ENCODE results near the gene CNTNAP5. TPM values are rescaled to one million over a fixed set of nuclear protein-coding genes. Genes with fewer than 3 reads are reported as not detected.

The CNTNAP5 gene
- total RNA-seq, 4 donors from 2014 or later: not detected

DNA sequence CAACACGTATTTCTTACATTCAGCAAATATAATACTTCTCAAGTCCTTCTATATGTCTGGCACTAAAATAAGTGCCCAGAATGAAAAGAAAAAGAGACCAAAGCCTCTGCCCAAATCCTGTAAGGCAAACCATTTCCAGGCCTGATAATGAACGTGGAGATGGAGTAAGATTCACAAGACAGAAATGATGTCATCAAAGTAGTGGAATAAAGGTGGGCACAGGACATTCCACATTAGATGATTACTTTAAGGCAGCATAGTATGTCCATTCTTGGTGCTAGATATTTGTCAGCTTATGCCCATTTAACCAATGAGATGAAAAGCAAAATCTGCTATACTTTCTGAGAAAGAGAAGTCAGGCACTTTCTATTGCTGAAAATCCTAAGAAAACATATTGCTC, 38.5 kb downstream of the CNTNAP5 start:
- no peak for DNase-seq (ENCODE audit: low spot score in 2 of 2)
- H3K27ac ChIP-seq: no peak overlapping the region
- no peaks in the 10 kb centered on the region for H3K36me3 ChIP-seq
- no peaks in the 10 kb centered on the region for H3K4me1 ChIP-seq
- H3K4me3 ChIP-seq: no peak overlapping the region
- TF ChIP-seq POLR2AphosphoS5 (IDR thresholded peaks at IDR 0.05) (no peak), POLR2A (IDR thresholded peaks at IDR 0.05) (no peak), EP300 (IDR thresholded peaks at IDR 0.05) (no peak)
- TF ChIP-seq, protein P1, sequence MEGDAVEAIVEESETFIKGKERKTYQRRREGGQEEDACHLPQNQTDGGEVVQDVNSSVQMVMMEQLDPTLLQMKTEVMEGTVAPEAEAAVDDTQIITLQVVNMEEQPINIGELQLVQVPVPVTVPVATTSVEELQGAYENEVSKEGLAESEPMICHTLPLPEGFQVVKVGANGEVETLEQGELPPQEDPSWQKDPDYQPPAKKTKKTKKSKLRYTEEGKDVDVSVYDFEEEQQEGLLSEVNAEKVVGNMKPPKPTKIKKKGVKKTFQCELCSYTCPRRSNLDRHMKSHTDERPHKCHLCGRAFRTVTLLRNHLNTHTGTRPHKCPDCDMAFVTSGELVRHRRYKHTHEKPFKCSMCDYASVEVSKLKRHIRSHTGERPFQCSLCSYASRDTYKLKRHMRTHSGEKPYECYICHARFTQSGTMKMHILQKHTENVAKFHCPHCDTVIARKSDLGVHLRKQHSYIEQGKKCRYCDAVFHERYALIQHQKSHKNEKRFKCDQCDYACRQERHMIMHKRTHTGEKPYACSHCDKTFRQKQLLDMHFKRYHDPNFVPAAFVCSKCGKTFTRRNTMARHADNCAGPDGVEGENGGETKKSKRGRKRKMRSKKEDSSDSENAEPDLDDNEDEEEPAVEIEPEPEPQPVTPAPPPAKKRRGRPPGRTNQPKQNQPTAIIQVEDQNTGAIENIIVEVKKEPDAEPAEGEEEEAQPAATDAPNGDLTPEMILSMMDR (IDR thresholded peaks at IDR 0.05): no peak
- peaks cover 5% of the 10 kb centered on the region for H3K9me3 ChIP-seq
- 85% methylated on average over 2 of the region's 2 CpGs for WGBS
- H3K27me3 ChIP-seq: no peaks in the 10 kb centered on the region

DNA sequence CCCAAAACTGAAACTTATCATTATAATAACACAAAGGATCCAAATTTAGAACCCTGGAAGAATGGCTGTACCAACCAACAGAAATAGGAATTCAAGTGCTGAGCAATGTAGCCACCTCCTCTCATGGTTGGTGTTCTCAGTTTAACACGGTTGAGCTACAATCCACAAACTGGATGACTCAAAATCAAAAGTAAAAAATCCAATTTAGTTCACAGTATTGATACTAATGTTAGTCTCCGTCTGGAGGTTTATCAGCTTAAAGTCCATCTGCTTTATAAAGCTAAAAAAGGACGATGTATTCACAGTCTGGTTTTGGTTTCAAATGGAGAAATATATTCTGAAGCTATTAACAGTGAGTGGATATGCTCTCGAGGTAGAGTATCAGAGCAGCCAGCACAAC, 40.5 kb downstream of the CNTNAP5 start:
- H3K4me3 ChIP-seq: no peak overlapping the region
- H3K36me3 ChIP-seq: no peaks in the 10 kb centered on the region
- 77% methylated on average over 4 of the region's 4 CpGs for WGBS
- no peaks in the 10 kb centered on the region for H3K27me3 ChIP-seq
- H3K27ac ChIP-seq: no peak overlapping the region
- H3K9me3 ChIP-seq: peaks cover 5% of the 10 kb centered on the region
- TF ChIP-seq POLR2AphosphoS5 (IDR thresholded peaks at IDR 0.05): no peak
- no peak for TF ChIP-seq POLR2A (IDR thresholded peaks at IDR 0.05)
- TF ChIP-seq EP300 (IDR thresholded peaks at IDR 0.05): no peak
- TF ChIP-seq, protein P1 (IDR thresholded peaks at IDR 0.05): no peak
- no peak for DNase-seq (ENCODE audit: low spot score in 2 of 2)
- no peaks in the 10 kb centered on the region for H3K4me1 ChIP-seq

DNA sequence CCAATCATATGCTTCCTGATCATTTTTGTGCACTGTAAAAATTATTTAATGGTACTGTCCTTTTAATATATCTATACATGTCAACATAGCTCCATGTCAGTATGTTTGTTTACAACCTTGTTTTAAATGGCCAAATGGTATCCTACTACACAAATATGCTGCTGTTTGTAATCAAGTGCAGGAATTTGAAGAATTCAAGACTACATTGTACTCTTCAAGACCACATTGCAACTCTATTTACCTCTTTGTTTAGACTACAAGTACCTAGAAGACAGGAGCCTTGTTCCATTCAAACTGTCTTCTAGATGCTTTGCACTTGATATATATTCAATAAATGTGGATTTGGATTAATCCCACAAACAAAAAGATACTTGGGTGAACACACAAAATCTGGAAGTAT, 41.7 kb downstream of the CNTNAP5 start:
- Histone ChIP-seq H3K9me3 (peaks cover 2% of the 10 kb centered on the region), H3K27me3 (no peaks in the 10 kb centered on the region), H3K27ac (no peak overlapping the region), H3K4me1 (no peaks in the 10 kb centered on the region), H3K4me3 (no peak overlapping the region), H3K36me3 (no peaks in the 10 kb centered on the region)
- DNase-seq (ENCODE audit: low spot score in 2 of 2): no peak
- TF ChIP-seq, protein P1 (IDR thresholded peaks at IDR 0.05): no peak
- TF ChIP-seq POLR2A (IDR thresholded peaks at IDR 0.05) (no peak), EP300 (IDR thresholded peaks at IDR 0.05) (no peak), POLR2AphosphoS5 (IDR thresholded peaks at IDR 0.05) (no peak)

DNA sequence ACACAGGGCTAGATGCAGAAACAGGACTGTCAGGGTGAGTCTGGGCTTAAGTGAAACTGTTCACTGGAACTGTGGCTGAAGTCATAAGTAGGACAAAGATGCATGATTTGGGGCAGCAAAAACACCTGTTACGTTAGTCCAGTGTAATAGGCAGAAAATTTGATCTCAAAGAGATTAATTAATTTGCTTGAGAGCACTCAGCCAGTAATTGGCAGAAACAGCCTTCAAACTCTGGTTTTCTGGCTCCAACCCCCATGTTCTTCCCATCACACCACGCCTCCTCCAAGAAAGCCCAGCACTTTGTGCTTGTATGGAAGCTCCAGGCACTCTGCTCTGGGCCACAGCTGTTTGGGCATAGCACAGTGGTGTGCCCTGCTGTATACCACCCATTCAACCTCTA, 54.0 kb downstream of the CNTNAP5 start:
- Histone ChIP-seq H3K36me3 (no peaks in the 10 kb centered on the region), H3K4me3 (no peak overlapping the region), H3K9me3 (no peaks in the 10 kb centered on the region), H3K4me1 (no peaks in the 10 kb centered on the region), H3K27me3 (no peaks in the 10 kb centered on the region), H3K27ac (no peak overlapping the region)
- no peak for DNase-seq (ENCODE audit: low spot score in 2 of 2)
- TF ChIP-seq, protein P1 (IDR thresholded peaks at IDR 0.05): no peak
- TF ChIP-seq POLR2A (IDR thresholded peaks at IDR 0.05) (no peak), EP300 (IDR thresholded peaks at IDR 0.05) (no peak), POLR2AphosphoS5 (IDR thresholded peaks at IDR 0.05) (no peak)
- WGBS: 82% methylated on average over 2 of the region's 2 CpGs

DNA sequence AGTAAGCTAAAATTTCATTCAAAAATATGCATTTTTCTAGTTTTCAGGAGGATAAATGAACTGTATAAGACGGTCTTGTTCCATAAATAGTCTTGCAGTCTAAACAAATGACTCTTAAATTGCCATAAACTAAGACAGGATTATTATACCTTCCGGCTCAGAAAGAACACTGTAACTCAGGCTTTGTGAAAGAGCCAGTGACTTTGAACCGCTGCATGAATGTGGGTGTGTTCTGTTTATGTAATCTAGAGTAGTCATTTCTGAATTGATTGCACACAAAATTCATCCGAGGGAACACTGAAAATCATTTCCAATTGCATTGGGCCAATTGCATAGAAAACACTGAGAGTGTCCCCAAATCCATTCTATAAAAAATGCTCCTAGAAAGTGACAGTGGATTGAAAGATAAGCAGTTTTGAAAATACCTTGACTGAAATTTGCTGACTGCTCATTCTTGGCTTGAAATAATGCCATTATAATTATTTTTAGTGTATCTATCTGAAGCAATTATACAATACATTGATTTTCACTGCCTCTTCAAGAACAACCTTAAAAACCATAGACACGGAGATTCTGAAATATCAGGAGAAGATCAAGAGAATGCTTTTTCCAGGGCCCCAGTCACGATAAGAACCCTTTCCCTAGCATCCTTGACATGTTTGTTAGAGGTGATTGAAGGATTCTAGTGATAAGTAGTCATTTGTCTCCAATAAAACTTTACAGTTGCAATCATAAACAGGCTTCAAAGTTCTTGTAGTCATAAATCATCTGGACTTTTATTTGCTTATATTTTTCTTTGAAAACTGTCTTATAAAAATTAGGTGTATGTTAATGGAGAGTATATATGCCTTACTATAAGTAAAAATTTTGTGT, 55.4 kb downstream of the CNTNAP5 start:
- 32% methylated on average over 6 of the region's 6 CpGs for WGBS
- no peaks in the 10 kb centered on the region for H3K4me1 ChIP-seq
- no peak for DNase-seq (ENCODE audit: low spot score in 2 of 2)

More for the DNA sequence above, 55.4 kb downstream of the CNTNAP5 start:
- H3K36me3 ChIP-seq: no peaks in the 10 kb centered on the region
- no peak for TF ChIP-seq POLR2A (IDR thresholded peaks at IDR 0.05)
- TF ChIP-seq, protein P1 (IDR thresholded peaks at IDR 0.05): no peak
- TF ChIP-seq POLR2AphosphoS5 (IDR thresholded peaks at IDR 0.05): no peak
- no peak for TF ChIP-seq EP300 (IDR thresholded peaks at IDR 0.05)
- H3K9me3 ChIP-seq: no peaks in the 10 kb centered on the region
- H3K4me3 ChIP-seq: no peak overlapping the region
- H3K27me3 ChIP-seq: no peaks in the 10 kb centered on the region
- no peak overlapping the region for H3K27ac ChIP-seq
